Measurements from ENCODE around the gene GPC6.

The GPC6 gene

GRCh38 chr13:94153586-94153985 is 927.0 kb downstream of the GPC6 start:
- DNase-seq: no peak

- DNase-seq: no peak
These were observed 927.8 kb downstream of the GPC6 start for GRCh38 chr13:94154367-94154766.

- no peak for DNase-seq
These were observed 931.2 kb downstream of the GPC6 start for GRCh38 chr13:94157705-94158218.

- no peak for DNase-seq
These were observed 934.3 kb downstream of the GPC6 start for GRCh38 chr13:94160875-94161274.

- DNase-seq: no peak
These were observed 935.7 kb downstream of the GPC6 start for GRCh38 chr13:94162289-94162688.

GRCh38 chr13:94163535-94163934 is 936.9 kb downstream of the GPC6 start:
- DNase-seq: no peak

GRCh38 chr13:94168783-94169453 is 942.3 kb downstream of the GPC6 start:
- DNase-seq: no peak

- DNase-seq: no peak
These were observed 943.0 kb downstream of the GPC6 start for GRCh38 chr13:94169454-94170144.

- no peak for DNase-seq
These were observed 943.6 kb downstream of the GPC6 start for GRCh38 chr13:94170145-94170571.

GRCh38 chr13:94172416-94172815 is 945.8 kb downstream of the GPC6 start:
- DNase-seq: no peak

GRCh38 chr13:94173312-94173854 is 946.8 kb downstream of the GPC6 start:
- DNase-seq: no peak

GRCh38 chr13:94174009-94174408 is 947.4 kb downstream of the GPC6 start:
- DNase-seq: no peak

GRCh38 chr13:94175076-94175475 is 948.5 kb downstream of the GPC6 start:
- no peak for DNase-seq

- no peak for DNase-seq
These were observed 950.0 kb downstream of the GPC6 start for GRCh38 chr13:94176561-94176960.

GRCh38 chr13:94177041-94177440 is 950.4 kb downstream of the GPC6 start:
- no peak for DNase-seq

- DNase-seq: no peak
These were observed 952.1 kb downstream of the GPC6 start for GRCh38 chr13:94178625-94179244.

- DNase-seq: no peak
These were observed 955.0 kb downstream of the GPC6 start for GRCh38 chr13:94181461-94182107.

- DNase-seq: no peak
These were observed 955.7 kb downstream of the GPC6 start for GRCh38 chr13:94182185-94182761.

- no peak for DNase-seq
These were observed 959.9 kb downstream of the GPC6 start for GRCh38 chr13:94186470-94186869.

GRCh38 chr13:94188201-94188854 is 961.7 kb downstream of the GPC6 start:
- no peak for DNase-seq

GRCh38 chr13:94192431-94192975 is 965.9 kb downstream of the GPC6 start:
- DNase-seq: no peak

- DNase-seq: no peak
These were observed 969.1 kb downstream of the GPC6 start for GRCh38 chr13:94195715-94196114.
